ENCODE data around the gene LINGO3. TPM values are rescaled to one million over a fixed set of nuclear protein-coding genes. Genes with fewer than 3 reads are reported as not detected.

Gene LINGO3
- total RNA-seq, 2 donors from 2014 or later, result 0.20 to 1.0 TPM

DNA sequence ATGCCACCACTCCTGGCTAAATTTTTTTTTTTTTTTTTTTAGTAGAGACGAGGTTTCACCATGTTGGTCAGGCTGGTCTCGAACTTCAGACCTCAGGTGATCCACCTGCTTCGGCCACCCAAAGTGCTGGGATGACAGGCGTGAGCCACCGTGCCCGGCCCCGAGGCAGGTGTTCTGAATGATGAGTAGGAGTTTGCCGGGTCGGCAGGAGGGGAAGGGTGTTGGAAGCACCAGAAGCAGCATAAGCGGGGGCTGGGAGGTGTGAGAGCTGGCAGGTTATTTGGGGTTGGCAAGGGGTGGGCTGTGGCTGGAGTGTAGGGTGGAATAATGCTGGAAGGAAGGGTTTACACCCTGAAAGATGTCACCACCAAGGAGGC lies 22.3 kb upstream of the LINGO3 start:
- Histone ChIP-seq H3K27ac (ENCODE audit: low read depth, low read length) (no peak overlapping the region), H3K36me3 (ENCODE audit: control insufficient read depth, insufficient read depth, low read length) (peaks cover 5% of the 10 kb centered on the region), H3K9me3 (ENCODE audit: control insufficient read depth, low read length) (no peaks in the 10 kb centered on the region), H3K9ac (ENCODE audit: extremely low read depth, low read length, poor library complexity, severe bottlenecking) (no peak overlapping the region), H3K27me3 (ENCODE audit: control insufficient read depth, insufficient read depth, low read length, poor library complexity, severe bottlenecking) (no peaks in the 10 kb centered on the region), H3K4me3 (ENCODE audit: low read length) (no peak overlapping the region), H3K4me1 (ENCODE audit: control insufficient read depth, insufficient read depth, low read length) (peaks cover 7% of the 10 kb centered on the region)
- Mint-ChIP-seq H3K27me3 (ENCODE audit: insufficient read depth) (no peaks in the 10 kb centered on the region), H3K4me3 (peak overlapping the region; percentile 92), H3K4me1 (peaks cover 35% of the 10 kb centered on the region), H3K27ac (peak overlapping the region; percentile 74), H3K36me3 (ENCODE audit: low read depth) (peaks cover 10% of the 10 kb centered on the region), H3K9me3 (no peaks in the 10 kb centered on the region)
- TF ChIP-seq, protein P1, sequence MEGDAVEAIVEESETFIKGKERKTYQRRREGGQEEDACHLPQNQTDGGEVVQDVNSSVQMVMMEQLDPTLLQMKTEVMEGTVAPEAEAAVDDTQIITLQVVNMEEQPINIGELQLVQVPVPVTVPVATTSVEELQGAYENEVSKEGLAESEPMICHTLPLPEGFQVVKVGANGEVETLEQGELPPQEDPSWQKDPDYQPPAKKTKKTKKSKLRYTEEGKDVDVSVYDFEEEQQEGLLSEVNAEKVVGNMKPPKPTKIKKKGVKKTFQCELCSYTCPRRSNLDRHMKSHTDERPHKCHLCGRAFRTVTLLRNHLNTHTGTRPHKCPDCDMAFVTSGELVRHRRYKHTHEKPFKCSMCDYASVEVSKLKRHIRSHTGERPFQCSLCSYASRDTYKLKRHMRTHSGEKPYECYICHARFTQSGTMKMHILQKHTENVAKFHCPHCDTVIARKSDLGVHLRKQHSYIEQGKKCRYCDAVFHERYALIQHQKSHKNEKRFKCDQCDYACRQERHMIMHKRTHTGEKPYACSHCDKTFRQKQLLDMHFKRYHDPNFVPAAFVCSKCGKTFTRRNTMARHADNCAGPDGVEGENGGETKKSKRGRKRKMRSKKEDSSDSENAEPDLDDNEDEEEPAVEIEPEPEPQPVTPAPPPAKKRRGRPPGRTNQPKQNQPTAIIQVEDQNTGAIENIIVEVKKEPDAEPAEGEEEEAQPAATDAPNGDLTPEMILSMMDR (conservative IDR thresholded peaks at IDR 0.05), result no peak
- 88 to 92% methylated on average over 6 to 10 of the region's 10 CpGs for WGBS, 2 experiments (ENCODE audit: insufficient coverage in 1 of 2, insufficient read length in 1 of 2)
- no peak for DNase-seq

DNA sequence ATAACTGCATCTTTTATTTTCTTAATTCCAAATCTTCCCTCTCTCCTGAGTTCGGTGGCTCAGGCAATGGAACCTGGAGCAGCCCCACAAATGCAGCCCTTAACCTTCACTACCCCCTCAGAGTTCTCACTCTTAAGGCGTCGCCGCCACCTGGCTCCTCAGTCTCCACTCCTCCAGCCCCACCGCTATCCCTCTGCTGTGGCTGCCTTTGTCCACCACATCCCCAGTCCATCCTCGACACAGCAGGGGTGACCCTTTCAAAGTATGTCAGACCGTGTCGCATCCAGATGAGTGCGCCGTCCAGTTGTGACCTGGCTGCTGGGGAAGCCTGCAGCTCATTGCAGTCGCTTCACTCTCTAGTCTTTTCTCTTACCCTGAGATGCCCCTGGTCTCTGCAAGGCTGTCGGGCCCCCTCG lies 21.6 kb upstream of the LINGO3 start:
- Mint-ChIP-seq H3K4me1 (peaks cover 35% of the 10 kb centered on the region), H3K9me3 (no peaks in the 10 kb centered on the region), H3K27ac (peak overlapping the region; percentile 47), H3K27me3 (ENCODE audit: insufficient read depth) (no peaks in the 10 kb centered on the region), H3K36me3 (ENCODE audit: low read depth) (peaks cover 11% of the 10 kb centered on the region), H3K4me3 (peak overlapping the region; percentile 92)
- WGBS, 2 experiments (ENCODE audit: insufficient coverage in 1 of 2, insufficient read length in 1 of 2), result 53 to 61% methylated on average over 6 to 13 of the region's 13 CpGs
- Histone ChIP-seq H3K9ac (ENCODE audit: extremely low read depth, low read length, poor library complexity, severe bottlenecking) (peak overlapping the region; percentile 72), H3K4me3 (ENCODE audit: low read length) (peak overlapping the region; percentile 81), H3K9me3 (ENCODE audit: control insufficient read depth, low read length) (no peaks in the 10 kb centered on the region), H3K4me1 (ENCODE audit: control insufficient read depth, insufficient read depth, low read length) (peaks cover 7% of the 10 kb centered on the region), H3K27ac (ENCODE audit: low read depth, low read length) (peak overlapping the region; percentile 84), H3K36me3 (ENCODE audit: control insufficient read depth, insufficient read depth, low read length) (peaks cover 5% of the 10 kb centered on the region), H3K27me3 (ENCODE audit: control insufficient read depth, insufficient read depth, low read length, poor library complexity, severe bottlenecking) (no peaks in the 10 kb centered on the region)
- TF ChIP-seq, protein P1 (conservative IDR thresholded peaks at IDR 0.05), result no peak
- no peak for DNase-seq

DNA sequence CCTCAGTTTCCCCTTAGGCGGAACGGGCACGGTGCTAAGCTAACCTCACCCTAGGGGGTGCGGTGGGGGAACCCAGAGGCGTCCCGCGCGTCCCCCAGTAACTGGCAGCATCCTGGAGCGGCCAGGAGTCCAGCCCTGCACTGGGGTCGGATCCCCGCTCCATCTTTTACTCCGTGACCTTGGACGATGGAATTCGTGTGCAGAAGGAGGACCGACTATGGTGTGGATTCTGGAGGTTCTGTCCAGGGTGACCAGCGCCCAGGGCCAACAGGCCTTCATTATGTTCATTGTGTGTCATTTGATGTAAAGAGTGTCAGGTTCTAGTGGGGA lies 21.2 kb upstream of the LINGO3 start:
- H3K27me3 Mint-ChIP-seq (ENCODE audit: insufficient read depth), result no peaks in the 10 kb centered on the region
- Histone ChIP-seq H3K9me3 (ENCODE audit: control insufficient read depth, low read length) (no peaks in the 10 kb centered on the region), H3K27me3 (ENCODE audit: control insufficient read depth, insufficient read depth, low read length, poor library complexity, severe bottlenecking) (no peaks in the 10 kb centered on the region), H3K36me3 (ENCODE audit: control insufficient read depth, insufficient read depth, low read length) (peaks cover 7% of the 10 kb centered on the region), H3K4me1 (ENCODE audit: control insufficient read depth, insufficient read depth, low read length) (peaks cover 7% of the 10 kb centered on the region), H3K9ac (ENCODE audit: extremely low read depth, low read length, poor library complexity, severe bottlenecking) (peak overlapping the region; percentile 72), H3K27ac (ENCODE audit: low read depth, low read length) (peak overlapping the region; percentile 84), H3K4me3 (ENCODE audit: low read length) (peak overlapping the region; percentile 81)
- peak overlapping the region; percentile 47 for H3K27ac Mint-ChIP-seq
- TF ChIP-seq, protein P1 (conservative IDR thresholded peaks at IDR 0.05), result no peak
- peaks cover 35% of the 10 kb centered on the region for H3K4me1 Mint-ChIP-seq
- 10 to 11% methylated on average over 2 to 16 of the region's 16 CpGs for WGBS, 2 experiments (ENCODE audit: insufficient coverage in 1 of 2, insufficient read length in 1 of 2)
- peak overlapping the region; percentile 92 for H3K4me3 Mint-ChIP-seq
- no peak for DNase-seq
- H3K36me3 Mint-ChIP-seq (ENCODE audit: low read depth), result peaks cover 15% of the 10 kb centered on the region
- no peaks in the 10 kb centered on the region for H3K9me3 Mint-ChIP-seq
